GM12874 (cell line): ENCODE data around the gene CATSPERD.

Experiments used
- CTCF ChIP-seq: IDR thresholded peaks from 2 replicates; pipeline ENCODE4 v1.5.1; 2011; ENCODE audit warnings: low read depth, mild to moderate bottlenecking, control low read depth, low read length, moderate library complexity; ENCODE audit not compliant: insufficient read depth

CATSPERD gene

DNA sequence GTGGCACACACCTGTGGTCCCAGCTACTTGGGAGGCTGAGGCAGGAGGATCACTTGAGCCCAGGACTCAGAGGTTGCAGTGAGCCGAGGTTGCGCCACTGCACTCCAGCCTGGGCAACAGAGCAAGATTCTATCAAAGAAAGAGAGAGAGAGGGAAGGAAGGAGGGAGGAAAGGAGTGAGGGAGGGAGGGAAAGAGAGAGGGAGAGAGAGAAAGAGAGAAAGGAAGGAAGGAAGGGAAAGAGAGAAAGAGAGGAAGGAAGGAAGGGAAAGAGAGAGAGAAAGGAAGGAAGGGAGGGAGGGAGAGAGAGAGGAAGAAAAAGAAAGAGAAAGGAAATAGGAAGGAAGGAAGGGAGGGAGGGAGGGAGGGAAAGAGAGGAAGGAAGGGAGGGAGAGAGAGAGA lies 96.8 kb downstream of the CATSPERD start:
- TF ChIP-seq CTCF, result no peak

- TF ChIP-seq CTCF, result no peak
These were observed 98.2 kb downstream of the CATSPERD start for GRCh38 chr19:5818594-5818993.

DNA sequence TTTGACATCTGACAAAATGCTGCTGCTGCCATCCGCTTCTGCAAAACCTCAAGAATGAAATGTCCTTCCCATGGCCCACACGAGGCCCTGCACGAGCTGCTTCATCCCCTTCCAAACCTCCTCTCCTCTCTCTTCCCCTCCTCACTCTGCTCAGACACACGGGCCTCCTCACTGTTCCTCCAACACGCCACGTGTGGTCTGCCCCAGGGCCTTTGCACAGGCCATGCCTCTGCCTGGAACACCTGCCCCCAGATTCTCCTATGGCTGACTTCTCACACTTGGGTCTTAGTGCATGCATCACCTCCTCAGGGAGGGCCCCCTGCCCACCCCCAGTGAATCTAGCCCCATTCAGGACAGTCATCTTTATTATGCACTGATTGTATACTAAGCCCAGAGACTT lies 100.3 kb downstream of the CATSPERD start:
- no peak for TF ChIP-seq CTCF

GRCh38 chr19:5821521-5822180 lies 101.2 kb downstream of the CATSPERD start:
- no peak for TF ChIP-seq CTCF

DNA sequence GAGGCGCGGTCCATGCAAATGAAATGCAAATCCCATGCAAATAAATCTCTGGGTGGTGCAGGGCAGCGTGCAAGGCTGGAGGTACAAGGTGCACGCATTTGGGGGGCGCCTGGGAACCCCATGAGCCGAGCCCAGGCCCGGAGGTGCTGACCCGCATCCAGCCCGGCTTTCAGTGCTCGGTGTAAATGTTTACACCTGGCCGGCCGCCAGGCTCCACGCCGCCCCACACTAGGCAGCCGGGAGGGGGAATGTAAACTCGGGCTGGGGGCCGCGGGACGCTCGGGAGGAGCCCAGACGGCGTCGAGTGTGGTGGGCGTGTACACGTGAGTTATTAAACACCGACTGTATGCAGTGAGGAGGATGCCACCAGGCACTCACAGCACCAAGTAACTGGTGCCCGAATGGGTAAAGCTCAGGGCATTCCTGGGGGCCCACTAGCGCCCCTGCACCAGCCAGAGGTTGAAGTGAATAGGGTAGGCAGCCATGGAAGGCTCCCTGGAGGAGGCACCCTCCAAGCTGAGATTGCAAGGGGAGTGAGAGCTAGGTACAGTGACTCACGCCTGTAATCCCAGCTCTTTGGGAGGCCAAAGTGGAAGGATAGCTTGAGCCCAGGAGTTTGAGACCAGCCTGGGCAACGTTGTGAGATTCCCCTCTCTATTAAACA lies 101.9 kb downstream of the CATSPERD start:
- TF ChIP-seq CTCF, result no peak

GRCh38 chr19:5823579-5824281 lies 103.3 kb downstream of the CATSPERD start:
- TF ChIP-seq CTCF, result no peak

DNA sequence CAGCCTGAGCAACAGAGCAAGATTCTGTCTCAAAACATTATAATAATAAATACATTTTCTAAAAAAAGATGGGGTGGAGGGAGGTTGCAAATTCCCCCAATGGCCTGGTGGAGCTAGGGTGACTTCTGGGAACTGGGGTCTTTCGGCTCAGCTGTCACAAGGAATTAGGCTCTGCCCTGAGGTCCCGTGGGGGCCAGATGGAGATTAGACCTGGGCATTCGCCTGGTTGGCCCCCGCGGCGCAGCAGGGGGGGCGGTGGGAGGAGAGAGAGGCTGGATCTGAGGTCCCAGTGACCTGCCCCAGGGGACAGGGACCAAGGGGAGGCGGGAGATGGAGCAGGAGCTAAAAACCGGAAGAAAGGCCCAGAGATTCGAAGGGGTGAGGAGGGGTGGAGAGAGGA lies 104.3 kb downstream of the CATSPERD start:
- TF ChIP-seq CTCF, result no peak
